ENCODE data around the gene GADL1. TPM values are rescaled to one million over a fixed set of nuclear protein-coding genes. Genes with fewer than 3 reads are reported as not detected.

The GADL1 gene
- total and polyA plus RNA-seq, 9 donors, result 9.8 to 25.7 (median 19.1) TPM

GRCh38 chr3:30919564-30919963 lies 25.1 kb upstream of the GADL1 start:
- H3K4me1 ChIP-seq (ENCODE audit: control insufficient read depth, insufficient read depth, low read length), result no peaks in the 10 kb centered on the region
- H3K4me3 ChIP-seq (ENCODE audit: low read length), result no peak overlapping the region
- 83% methylated on average over 1 of the region's 6 CpGs for WGBS (ENCODE audit: insufficient coverage)
- H3K9me3 ChIP-seq (replicated peaks; ENCODE audit: control insufficient read depth, low read depth, low read length), result no peaks in the 10 kb centered on the region
- H3K36me3 ChIP-seq (ENCODE audit: control insufficient read depth, insufficient read depth, low read length), result no peaks in the 10 kb centered on the region
- no peak overlapping the region for H3K27ac ChIP-seq (ENCODE audit: low read length)
- H3K27me3 ChIP-seq (ENCODE audit: control insufficient read depth, insufficient read depth, low read length), result no peaks in the 10 kb centered on the region
- no peak for DNase-seq

GRCh38 chr3:30918761-30919160 lies 24.3 kb upstream of the GADL1 start:
- Histone ChIP-seq H3K9me3 (replicated peaks; ENCODE audit: control insufficient read depth, low read depth, low read length) (no peaks in the 10 kb centered on the region), H3K4me1 (ENCODE audit: control insufficient read depth, insufficient read depth, low read length) (no peaks in the 10 kb centered on the region), H3K27ac (ENCODE audit: low read length) (no peak overlapping the region), H3K4me3 (ENCODE audit: low read length) (no peak overlapping the region), H3K27me3 (ENCODE audit: control insufficient read depth, insufficient read depth, low read length) (no peaks in the 10 kb centered on the region), H3K36me3 (ENCODE audit: control insufficient read depth, insufficient read depth, low read length) (no peaks in the 10 kb centered on the region)
- peak; percentile 14 for DNase-seq
- no CpG with 5 or more reads among the region's 1 CpG for WGBS (ENCODE audit: insufficient coverage)

DNA sequence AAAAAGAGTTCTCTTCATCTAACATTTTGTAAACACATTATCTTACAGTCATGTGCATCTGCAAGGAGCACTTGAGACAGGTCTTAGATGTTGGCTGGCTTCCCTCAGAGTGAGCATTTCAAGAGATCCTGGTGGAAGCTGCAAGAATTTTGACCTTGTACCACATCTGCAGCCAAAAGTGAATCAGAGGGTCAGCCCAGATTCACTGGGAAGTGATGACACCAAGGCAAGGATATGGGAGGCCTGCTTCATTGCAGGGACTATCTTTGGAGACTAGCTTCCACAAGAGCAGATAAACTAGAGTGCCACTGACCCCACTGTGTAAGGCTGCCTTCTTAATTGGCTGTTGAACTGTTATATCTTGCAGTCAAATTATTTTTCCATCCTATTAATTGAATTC lies 21.3 kb upstream of the GADL1 start:
- Histone ChIP-seq H3K36me3 (ENCODE audit: control insufficient read depth, insufficient read depth, low read length) (no peaks in the 10 kb centered on the region), H3K27ac (ENCODE audit: low read length) (no peak overlapping the region), H3K9me3 (replicated peaks; ENCODE audit: control insufficient read depth, low read depth, low read length) (no peaks in the 10 kb centered on the region), H3K4me3 (ENCODE audit: low read length) (no peak overlapping the region), H3K4me1 (ENCODE audit: control insufficient read depth, insufficient read depth, low read length) (no peaks in the 10 kb centered on the region), H3K27me3 (ENCODE audit: control insufficient read depth, insufficient read depth, low read length) (no peaks in the 10 kb centered on the region)
- DNase-seq, result no peak

GRCh38 chr3:30914696-30915095 lies 20.2 kb upstream of the GADL1 start:
- no peak overlapping the region for H3K27ac ChIP-seq (ENCODE audit: low read length)
- DNase-seq, result no peak
- WGBS (ENCODE audit: insufficient coverage), result 100% methylated on average over 1 of the region's 4 CpGs
- no peaks in the 10 kb centered on the region for H3K4me1 ChIP-seq (ENCODE audit: control insufficient read depth, insufficient read depth, low read length)
- H3K9me3 ChIP-seq (replicated peaks; ENCODE audit: control insufficient read depth, low read depth, low read length), result no peaks in the 10 kb centered on the region
- no peaks in the 10 kb centered on the region for H3K27me3 ChIP-seq (ENCODE audit: control insufficient read depth, insufficient read depth, low read length)
- H3K36me3 ChIP-seq (ENCODE audit: control insufficient read depth, insufficient read depth, low read length), result no peaks in the 10 kb centered on the region
- H3K4me3 ChIP-seq (ENCODE audit: low read length), result no peak overlapping the region

DNA sequence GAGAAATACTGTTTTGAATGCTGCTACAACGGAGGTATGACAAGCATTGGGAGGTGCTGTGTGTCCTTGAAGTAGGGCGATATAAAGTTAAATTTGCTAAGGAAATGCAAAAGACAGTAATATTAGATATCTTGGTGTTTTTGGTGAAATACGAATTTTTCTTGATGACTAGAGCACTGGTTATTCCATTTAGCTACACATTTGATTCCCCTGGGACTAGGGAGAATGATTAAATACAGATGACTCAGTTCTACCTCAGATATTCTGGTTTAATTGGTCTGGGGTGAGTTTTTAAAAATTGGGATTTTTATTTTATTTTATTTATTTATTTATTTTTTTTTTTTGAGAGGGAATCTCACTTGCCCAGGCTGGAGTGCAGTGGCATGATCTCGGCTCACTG lies 18.7 kb upstream of the GADL1 start:
- DNase-seq, result no peak
- no peaks in the 10 kb centered on the region for H3K9me3 ChIP-seq (replicated peaks; ENCODE audit: control insufficient read depth, low read depth, low read length)
- H3K4me3 ChIP-seq (ENCODE audit: low read length), result no peak overlapping the region
- peaks cover 2% of the 10 kb centered on the region for H3K4me1 ChIP-seq (ENCODE audit: control insufficient read depth, insufficient read depth, low read length)
- WGBS (ENCODE audit: insufficient coverage), result 61% methylated on average over 2 of the region's 4 CpGs
- H3K36me3 ChIP-seq (ENCODE audit: control insufficient read depth, insufficient read depth, low read length), result no peaks in the 10 kb centered on the region
- H3K27me3 ChIP-seq (ENCODE audit: control insufficient read depth, insufficient read depth, low read length), result no peaks in the 10 kb centered on the region
- H3K27ac ChIP-seq (ENCODE audit: low read length), result no peak overlapping the region

- no peaks in the 10 kb centered on the region for H3K9me3 ChIP-seq (replicated peaks; ENCODE audit: control insufficient read depth, low read depth, low read length)
- peaks cover 2% of the 10 kb centered on the region for H3K4me1 ChIP-seq (ENCODE audit: control insufficient read depth, insufficient read depth, low read length)
- no peak overlapping the region for H3K27ac ChIP-seq (ENCODE audit: low read length)
- H3K27me3 ChIP-seq (ENCODE audit: control insufficient read depth, insufficient read depth, low read length), result no peaks in the 10 kb centered on the region
- no peaks in the 10 kb centered on the region for H3K36me3 ChIP-seq (ENCODE audit: control insufficient read depth, insufficient read depth, low read length)
- H3K4me3 ChIP-seq (ENCODE audit: low read length), result no peak overlapping the region
- DNase-seq, result no peak
Measured at GRCh38 chr3:30912301-30912700, 17.8 kb upstream of the GADL1 start.

GRCh38 chr3:30908456-30909037 lies 14.1 kb upstream of the GADL1 start:
- no peaks in the 10 kb centered on the region for H3K27me3 ChIP-seq (ENCODE audit: control insufficient read depth, insufficient read depth, low read length)
- H3K36me3 ChIP-seq (ENCODE audit: control insufficient read depth, insufficient read depth, low read length), result no peaks in the 10 kb centered on the region
- no peaks in the 10 kb centered on the region for H3K9me3 ChIP-seq (replicated peaks; ENCODE audit: control insufficient read depth, low read depth, low read length)
- no peak for DNase-seq
- H3K4me1 ChIP-seq (ENCODE audit: control insufficient read depth, insufficient read depth, low read length), result peaks cover 5% of the 10 kb centered on the region
- 40% methylated on average over 2 of the region's 7 CpGs for WGBS (ENCODE audit: insufficient coverage)
- H3K27ac ChIP-seq (ENCODE audit: low read length), result no peak overlapping the region
- no peak overlapping the region for H3K4me3 ChIP-seq (ENCODE audit: low read length)

- H3K36me3 ChIP-seq (ENCODE audit: control insufficient read depth, insufficient read depth, low read length), result no peaks in the 10 kb centered on the region
- peaks cover 5% of the 10 kb centered on the region for H3K4me1 ChIP-seq (ENCODE audit: control insufficient read depth, insufficient read depth, low read length)
- H3K9me3 ChIP-seq (replicated peaks; ENCODE audit: control insufficient read depth, low read depth, low read length), result no peaks in the 10 kb centered on the region
- peak overlapping the region; percentile 50 for H3K27ac ChIP-seq (ENCODE audit: low read length)
- no peaks in the 10 kb centered on the region for H3K27me3 ChIP-seq (ENCODE audit: control insufficient read depth, insufficient read depth, low read length)
- peak; percentile 39 for DNase-seq
- H3K4me3 ChIP-seq (ENCODE audit: low read length), result no peak overlapping the region
- WGBS (ENCODE audit: insufficient coverage), result 64% methylated on average over 3 of the region's 4 CpGs
Measured at GRCh38 chr3:30904996-30905395, 10.5 kb upstream of the GADL1 start.

DNA sequence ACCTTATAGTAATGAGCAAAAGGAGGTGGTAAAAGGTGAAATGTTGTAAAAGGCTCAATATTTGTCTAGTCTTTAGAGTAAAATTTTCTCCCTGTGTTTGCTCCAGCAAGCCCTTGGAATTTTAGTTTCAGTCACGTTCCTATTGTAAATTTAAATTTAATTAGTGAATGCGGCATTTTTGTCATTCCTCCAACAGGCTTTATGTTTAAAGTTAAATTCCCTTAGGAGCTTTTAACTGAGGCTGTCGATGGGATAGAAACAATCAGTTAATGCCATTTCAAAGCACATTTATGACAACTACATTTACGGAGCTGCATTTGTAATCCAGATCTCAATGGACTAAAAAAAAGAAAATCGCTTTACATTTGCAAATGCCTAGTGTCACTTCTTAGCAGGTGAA lies 868 bp upstream of the GADL1 start:
- Histone ChIP-seq H3K36me3 (ENCODE audit: control insufficient read depth, insufficient read depth, low read length) (no peaks in the 10 kb centered on the region), H3K27me3 (ENCODE audit: control insufficient read depth, insufficient read depth, low read length) (peaks cover 14% of the 10 kb centered on the region), H3K9me3 (replicated peaks; ENCODE audit: control insufficient read depth, low read depth, low read length) (no peaks in the 10 kb centered on the region), H3K27ac (ENCODE audit: low read length) (peak overlapping the region; percentile 82), H3K4me1 (ENCODE audit: control insufficient read depth, insufficient read depth, low read length) (peaks cover 10% of the 10 kb centered on the region), H3K4me3 (ENCODE audit: low read length) (no peak overlapping the region)
- WGBS (ENCODE audit: insufficient coverage), result 67% methylated on average over 2 of the region's 5 CpGs
- DNase-seq, result no peak

DNA sequence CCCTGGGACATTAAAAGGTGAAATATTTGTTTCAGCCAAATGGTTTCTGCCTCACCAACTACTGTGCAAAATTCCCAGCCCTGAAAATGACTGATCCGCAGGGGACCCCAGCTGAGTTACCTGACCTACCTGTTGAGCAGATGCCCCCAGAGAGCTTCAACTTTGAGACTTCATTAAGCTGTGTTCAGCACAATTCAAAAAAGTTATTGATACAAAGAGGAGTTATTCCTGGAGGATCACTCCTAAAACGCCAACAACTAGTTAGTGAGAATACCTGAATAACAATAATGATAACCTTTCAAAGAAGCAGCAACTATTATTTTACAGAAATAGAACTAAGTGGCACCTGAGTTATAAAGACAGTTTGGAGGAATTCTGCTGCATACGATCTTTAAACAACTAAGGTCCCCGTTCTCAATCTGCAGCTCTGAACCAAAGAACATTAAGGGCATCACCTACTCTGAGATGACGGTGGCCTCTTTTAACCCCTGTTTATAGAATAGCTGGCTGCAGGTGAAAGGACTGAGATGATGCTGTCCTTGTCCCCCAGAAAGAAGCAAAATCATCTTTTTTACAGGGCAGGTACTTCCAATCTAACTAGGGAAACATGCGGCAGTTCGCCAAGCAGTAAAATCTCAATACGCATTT lies 659 bp downstream of the GADL1 start:
- H3K27ac ChIP-seq (ENCODE audit: low read length), result peak overlapping the region; percentile 82

GRCh38 chr3:30890907-30891306 lies 3.6 kb downstream of the GADL1 start:
- H3K36me3 ChIP-seq (ENCODE audit: control insufficient read depth, insufficient read depth, low read length), result no peaks in the 10 kb centered on the region
- 29% methylated on average over 1 of the region's 1 CpG for WGBS (ENCODE audit: insufficient coverage)
- DNase-seq, result no peak
- no peak overlapping the region for H3K4me3 ChIP-seq (ENCODE audit: low read length)
- H3K27me3 ChIP-seq (ENCODE audit: control insufficient read depth, insufficient read depth, low read length), result peaks cover 14% of the 10 kb centered on the region
- H3K27ac ChIP-seq (ENCODE audit: low read length), result no peak overlapping the region
- peaks cover 10% of the 10 kb centered on the region for H3K4me1 ChIP-seq (ENCODE audit: control insufficient read depth, insufficient read depth, low read length)
- H3K9me3 ChIP-seq (replicated peaks; ENCODE audit: control insufficient read depth, low read depth, low read length), result no peaks in the 10 kb centered on the region

More for the DNA sequence above, 659 bp downstream of the GADL1 start:
- WGBS (ENCODE audit: insufficient coverage), result no CpG with 5 or more reads among the region's 8 CpGs
- H3K27me3 ChIP-seq (ENCODE audit: control insufficient read depth, insufficient read depth, low read length), result peaks cover 14% of the 10 kb centered on the region
- H3K4me3 ChIP-seq (ENCODE audit: low read length), result peak overlapping the region; percentile 44
- H3K9me3 ChIP-seq (replicated peaks; ENCODE audit: control insufficient read depth, low read depth, low read length), result no peaks in the 10 kb centered on the region
- peak; percentile 16 for DNase-seq
- H3K4me1 ChIP-seq (ENCODE audit: control insufficient read depth, insufficient read depth, low read length), result peaks cover 10% of the 10 kb centered on the region
- no peaks in the 10 kb centered on the region for H3K36me3 ChIP-seq (ENCODE audit: control insufficient read depth, insufficient read depth, low read length)
